ENCODE data around the gene PAPLN.

DNA sequence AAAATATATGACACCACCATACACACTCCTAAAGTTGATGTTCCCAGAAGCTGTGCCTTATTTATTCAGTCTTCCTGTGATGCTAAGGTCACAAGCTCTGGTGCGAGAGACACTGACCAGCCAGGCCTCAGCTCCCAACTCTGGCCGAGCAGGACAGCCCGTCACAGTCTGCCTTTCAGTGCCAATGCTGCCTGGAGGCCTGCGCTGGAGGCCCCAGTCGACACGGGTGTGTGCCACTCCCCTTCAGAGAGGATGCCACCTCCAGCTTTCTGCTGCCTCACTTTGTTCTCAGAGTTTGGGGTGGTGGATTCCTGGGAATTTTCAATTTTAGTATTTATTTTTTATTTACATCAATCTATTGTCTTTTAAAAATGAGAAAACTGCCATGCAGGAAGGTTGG is 7.3 kb upstream of the PAPLN start:
- TF ChIP-seq, protein P1, sequence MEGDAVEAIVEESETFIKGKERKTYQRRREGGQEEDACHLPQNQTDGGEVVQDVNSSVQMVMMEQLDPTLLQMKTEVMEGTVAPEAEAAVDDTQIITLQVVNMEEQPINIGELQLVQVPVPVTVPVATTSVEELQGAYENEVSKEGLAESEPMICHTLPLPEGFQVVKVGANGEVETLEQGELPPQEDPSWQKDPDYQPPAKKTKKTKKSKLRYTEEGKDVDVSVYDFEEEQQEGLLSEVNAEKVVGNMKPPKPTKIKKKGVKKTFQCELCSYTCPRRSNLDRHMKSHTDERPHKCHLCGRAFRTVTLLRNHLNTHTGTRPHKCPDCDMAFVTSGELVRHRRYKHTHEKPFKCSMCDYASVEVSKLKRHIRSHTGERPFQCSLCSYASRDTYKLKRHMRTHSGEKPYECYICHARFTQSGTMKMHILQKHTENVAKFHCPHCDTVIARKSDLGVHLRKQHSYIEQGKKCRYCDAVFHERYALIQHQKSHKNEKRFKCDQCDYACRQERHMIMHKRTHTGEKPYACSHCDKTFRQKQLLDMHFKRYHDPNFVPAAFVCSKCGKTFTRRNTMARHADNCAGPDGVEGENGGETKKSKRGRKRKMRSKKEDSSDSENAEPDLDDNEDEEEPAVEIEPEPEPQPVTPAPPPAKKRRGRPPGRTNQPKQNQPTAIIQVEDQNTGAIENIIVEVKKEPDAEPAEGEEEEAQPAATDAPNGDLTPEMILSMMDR (IDR thresholded peaks at IDR 0.05; ENCODE audit: low read depth, low read length, missing input control): no peak
- TF ChIP-seq REST (IDR thresholded peaks at IDR 0.05) (no peak), SP1 (IDR thresholded peaks at IDR 0.05) (no peak), FOXA1 (IDR thresholded peaks at IDR 0.05) (no peak), RAD21 (IDR thresholded peaks at IDR 0.05) (no peak), HNF4A (conservative IDR thresholded peaks at IDR 0.05) (no peak), HNF4G (IDR thresholded peaks at IDR 0.05) (no peak), ZBTB33 (IDR thresholded peaks at IDR 0.05) (no peak), RXRA (IDR thresholded peaks at IDR 0.05) (no peak), TAF1 (conservative IDR thresholded peaks at IDR 0.05) (no peak), GABPA (IDR thresholded peaks at IDR 0.05 in 1 of 2, conservative IDR thresholded peaks at IDR 0.05 in 1 of 2) (no peak), EGR1 (IDR thresholded peaks at IDR 0.05; ENCODE audit: low read depth in 2 of 2) (no peak)
- TF ChIP-seq, protein P2, sequence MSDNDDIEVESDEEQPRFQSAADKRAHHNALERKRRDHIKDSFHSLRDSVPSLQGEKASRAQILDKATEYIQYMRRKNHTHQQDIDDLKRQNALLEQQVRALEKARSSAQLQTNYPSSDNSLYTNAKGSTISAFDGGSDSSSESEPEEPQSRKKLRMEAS (IDR thresholded peaks at IDR 0.05): no peak

All from liver (tissue), 3 donors.